SIG-M5 treated with dmso at 0.1 percent for 504 hours (cell line): ENCODE measurements around the gene NDFIP1.

Experiments used
- DNase-seq: peaks from one replicate; lab custom pipeline; 2025; ENCODE audit not compliant: unreplicated experiment; lab: John Stamatoyannopoulos, UW

NDFIP1 gene

DNA sequence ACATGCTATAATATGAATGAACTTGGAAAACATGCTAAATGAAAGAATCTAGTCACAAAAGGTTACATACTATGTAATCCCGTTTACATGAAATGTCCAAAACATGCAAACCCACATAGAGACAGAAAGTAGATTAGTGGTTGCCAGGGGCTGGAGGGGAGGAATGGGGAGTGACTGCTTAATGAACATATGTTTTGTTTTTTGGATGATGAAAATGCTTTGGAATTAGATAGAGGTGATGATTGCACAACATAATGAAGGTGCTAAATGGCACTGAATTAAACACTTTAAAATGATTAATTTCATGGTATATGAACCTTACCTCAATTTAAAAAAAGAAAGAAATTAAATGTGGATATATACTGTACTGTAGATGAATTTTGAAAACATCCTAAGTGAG, 17.6 kb upstream of the NDFIP1 start:
- DNase-seq = no peak

DNA sequence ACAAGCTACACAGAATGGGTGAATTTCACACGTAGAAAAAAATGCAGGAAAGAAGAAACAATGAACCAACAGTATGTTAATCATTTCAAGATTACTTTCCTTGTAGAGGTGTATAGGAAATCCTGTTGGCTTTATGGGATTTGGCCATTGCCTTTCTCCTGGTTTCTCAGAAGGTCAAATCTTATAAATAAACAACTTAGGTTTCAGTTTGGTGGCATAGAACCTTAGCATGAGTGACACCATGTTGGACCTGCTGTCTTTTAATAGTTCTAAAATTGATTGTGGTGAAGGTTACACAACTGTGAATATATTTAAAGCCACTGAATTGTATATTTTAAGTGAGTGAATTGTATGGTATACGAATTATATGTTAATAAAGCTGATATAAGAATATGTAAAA, 16.7 kb upstream of the NDFIP1 start:
- DNase-seq = no peak

DNA sequence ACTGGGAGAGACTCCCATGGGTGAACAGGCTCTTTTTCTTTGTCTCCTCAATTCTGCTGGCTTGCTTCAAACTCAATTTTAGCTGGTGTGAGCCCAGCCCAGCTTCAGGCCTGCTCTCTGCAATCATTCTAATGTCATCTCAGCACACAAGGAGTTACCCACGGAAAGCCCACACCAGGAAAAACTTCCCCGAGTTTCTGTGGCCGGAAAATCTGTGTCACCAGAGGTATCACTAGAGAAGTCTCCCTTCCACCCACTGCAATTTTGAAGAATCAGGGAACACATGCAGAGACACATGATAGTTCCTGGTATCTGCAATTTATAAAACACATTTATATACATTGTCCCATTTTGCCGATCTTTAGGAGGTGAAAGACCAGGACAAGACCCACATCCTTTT, 13.5 kb upstream of the NDFIP1 start:
- no peak for DNase-seq

DNA sequence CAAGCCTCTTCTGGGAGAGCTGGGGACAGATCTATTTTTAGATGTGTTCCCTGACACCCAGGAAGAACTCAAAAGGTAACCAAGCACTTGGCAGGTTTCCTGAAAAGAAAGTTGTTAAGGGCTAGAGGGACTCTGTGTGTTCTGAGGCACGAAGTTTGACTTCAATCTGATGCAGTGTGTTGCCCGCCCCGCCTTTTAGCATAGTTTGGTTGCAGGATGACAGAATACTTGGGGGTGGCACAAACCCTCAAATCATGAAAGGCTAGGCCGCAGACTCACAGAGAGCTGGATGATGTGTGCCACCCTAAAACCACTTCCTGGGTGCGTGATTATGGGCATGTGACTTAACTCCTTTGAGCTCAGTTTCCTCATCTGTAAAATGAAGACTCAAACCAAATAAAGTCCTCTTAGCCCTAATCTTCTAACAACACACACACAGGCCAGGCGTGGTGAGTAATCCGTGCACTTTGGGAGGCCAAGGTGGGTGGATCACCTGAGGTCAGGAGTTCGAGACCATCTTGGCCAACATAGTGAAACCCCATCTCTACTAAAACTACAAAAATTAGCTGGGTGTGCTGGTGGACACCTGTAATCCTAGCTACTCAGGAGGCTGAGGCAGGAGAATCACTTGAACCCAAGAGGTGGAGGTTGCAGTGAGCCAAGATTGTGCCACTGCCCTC, 12.8 kb upstream of the NDFIP1 start:
- no peak for DNase-seq

DNA sequence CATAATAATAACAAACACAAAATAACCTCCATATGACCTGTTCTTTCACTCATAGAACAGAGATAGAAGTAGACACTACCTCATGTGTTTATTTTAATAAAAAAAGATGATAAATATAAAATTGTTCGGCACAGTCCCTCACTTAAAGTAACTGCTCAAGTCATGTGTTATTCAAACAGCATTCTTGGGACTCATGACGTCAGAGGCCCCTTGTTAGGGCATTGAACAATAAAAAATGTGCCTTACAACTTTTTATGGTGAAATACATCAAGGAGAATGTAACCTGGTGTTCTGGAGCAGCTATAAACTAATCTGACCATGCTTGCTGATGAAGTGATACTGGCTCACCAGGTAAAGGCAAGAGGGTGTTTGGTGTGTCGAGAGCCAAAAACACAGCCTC, 12.2 kb upstream of the NDFIP1 start:
- no peak for DNase-seq

DNA sequence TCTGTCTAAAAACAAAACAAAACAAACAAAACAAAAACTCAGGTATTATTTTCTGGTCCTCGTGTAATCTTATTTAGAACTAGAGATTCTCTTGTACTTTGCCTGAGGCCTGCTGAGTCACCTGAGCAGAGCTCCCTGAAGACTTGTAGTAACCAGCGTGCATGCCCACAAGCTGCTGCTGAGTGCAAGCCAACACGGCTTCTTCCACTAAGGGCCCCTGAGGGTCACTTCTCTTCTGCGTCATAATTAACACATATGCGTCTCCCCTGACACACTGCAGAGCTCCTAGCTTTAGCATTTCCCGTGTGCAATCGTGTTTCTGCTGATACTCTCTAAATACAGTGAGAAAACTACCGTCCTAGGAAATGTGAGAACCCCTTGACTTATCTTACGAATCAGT, 10.9 kb upstream of the NDFIP1 start:
- no peak for DNase-seq

DNA sequence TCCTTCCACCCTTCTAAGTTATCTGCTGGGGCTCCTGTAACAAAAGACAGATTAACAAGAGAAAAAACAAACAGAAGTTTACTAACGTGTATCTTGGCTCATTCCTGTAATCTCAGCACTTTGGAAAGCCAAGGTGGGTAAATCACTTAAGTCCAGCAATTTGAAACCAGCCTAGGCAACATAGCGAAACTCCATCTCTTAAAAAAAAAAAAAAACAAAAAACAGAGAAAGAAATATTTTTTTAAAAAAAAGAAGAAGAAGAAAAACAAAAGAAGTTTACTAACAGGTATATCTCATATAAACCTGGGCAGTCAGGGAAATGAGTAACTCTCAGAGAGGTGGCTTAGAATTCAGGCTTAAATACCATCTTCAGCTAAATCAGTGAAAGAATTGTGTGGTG, 10.3 kb upstream of the NDFIP1 start:
- no peak for DNase-seq

DNA sequence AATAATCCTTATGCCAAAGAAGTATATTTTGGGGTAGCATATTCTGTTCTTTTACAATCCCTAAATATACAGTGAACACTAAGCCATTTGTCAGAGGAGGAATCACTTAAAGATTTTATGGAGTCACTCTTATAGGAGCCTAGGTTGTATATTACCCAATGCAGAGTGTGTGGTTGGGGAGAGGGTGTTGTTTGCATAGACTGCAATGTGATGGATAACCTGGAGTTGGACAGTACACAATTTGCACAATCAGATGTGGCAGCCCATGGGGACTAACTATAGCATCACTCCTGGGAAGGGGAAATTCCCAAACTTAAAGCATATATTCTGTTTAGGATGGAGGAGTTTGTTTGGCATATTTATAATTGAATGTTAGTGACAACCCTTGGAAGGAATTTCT, 9.6 kb upstream of the NDFIP1 start:
- no peak for DNase-seq

DNA sequence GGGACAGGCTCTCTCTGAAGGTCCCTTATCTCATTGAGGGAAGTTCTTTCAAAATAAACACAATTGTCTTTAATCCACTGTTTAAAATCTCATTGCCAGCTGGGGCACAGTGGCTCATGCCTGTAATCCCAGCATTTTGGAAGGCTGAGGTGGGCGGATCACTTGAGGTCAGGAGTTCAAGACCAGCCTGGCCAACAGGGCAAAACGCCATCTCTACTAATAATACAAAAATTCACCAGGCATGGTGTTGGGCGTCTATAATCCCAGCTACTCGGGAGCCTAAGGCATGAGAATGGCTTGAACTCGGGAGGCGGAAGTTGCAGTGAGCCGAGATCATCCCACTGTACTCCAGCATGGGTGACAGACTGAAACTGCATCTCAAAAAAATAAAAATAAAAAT, 8.3 kb upstream of the NDFIP1 start:
- no peak for DNase-seq

DNA sequence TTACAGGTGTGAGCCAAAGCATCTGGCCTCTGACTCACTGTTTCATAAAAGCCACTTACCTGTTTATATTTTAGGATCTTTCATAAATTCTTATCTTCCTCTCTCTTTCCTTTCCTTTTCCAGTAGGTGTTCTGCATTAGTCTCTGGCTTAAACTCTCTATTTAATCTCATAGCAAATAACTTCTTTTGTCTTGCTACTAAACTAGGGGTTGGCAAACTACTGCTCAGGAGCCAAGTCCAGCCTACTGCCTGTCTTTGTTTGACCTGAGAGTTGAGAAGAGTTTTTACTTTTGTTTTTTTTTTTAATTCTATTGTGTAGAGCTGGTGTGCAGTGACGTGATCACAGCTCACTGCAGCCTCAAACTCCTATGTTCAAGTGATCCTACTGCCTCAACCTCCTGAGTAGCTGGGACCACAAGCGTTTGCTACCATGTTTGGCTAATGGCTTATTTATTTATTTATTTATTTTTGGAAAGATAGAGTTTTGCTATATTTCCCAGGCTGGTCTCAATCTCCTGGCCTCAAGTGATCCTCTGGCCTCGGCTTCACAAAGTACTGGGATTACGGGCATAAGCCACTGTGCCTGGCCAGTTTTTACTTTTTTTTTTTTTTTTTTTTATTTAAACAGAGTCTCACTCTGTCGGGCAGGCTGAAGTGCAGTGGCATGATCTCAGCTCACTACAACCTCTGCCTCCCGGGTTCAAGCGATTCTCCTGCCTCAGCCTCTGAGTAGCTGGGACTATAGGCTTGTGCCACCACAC, 5.4 kb upstream of the NDFIP1 start:
- DNase-seq = no peak

DNA sequence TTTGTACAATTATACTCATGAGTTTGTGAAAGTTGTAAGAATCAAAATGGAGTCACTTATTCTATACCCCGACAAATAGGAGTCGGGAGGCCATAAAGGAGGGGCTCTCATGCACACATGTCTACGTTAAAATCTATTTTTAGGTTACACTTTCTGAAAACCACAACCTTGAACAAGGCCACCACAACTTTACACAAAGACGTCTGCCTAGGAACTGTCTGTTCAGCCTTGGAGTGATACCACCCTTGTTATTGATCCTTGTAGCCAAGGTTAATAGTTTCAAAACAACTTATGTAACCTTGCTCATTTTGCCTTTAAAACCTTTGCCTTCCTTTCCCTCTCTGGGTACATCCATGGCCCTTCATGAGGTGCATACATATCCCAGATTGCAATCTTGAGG, 4.1 kb upstream of the NDFIP1 start:
- DNase-seq = peak; percentile 10

DNA sequence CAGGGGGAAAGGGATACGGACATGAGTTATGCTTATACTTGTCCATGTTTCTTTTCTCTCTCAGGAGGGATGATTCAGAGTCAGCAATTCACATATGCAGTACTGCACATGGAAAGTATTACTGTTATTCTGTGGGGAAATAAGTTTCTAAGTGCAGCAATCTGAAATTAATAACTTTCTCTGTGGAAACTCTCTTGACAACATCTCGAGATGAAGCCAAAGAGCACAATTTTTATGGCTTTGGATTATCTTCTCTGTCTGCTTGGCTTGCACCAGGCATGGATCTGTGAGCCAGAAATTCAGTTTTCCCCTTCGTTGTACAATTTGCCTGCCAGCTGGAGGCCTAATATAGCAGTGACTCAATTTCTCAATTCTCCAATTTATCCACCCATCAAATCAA, 2.5 kb upstream of the NDFIP1 start:
- no peak for DNase-seq

DNA sequence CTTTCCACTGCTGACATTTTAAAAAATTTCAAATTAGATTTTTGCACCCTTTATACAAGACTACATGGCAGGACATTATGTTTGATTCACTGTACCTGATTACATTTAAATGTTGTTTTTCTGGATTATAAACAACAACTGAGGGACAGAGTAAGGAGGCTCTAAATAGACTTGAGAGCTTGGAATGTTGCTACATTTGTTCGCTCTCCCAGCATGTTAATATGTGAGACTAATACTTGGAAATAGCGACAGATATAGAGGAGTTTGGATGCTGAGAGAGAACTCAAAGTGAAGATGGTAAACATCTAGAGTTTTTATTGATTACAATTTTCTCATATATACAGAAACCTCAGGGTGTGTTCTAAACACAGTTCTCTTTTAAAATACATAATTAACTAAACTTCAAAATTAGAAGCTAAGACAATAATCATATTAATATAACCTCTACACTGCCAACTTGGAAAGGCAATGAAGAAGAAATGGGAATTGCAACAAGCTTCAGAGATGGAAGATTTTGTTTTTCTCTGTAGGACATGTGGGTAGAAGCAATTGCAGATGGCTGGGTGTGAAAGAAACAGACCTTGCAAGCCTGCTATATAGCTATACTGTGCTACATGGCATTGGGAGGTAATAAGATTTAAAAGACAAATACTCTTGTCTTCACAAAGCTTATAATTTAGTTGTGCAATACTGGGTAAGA, 1.4 kb upstream of the NDFIP1 start:
- no peak for DNase-seq

DNA sequence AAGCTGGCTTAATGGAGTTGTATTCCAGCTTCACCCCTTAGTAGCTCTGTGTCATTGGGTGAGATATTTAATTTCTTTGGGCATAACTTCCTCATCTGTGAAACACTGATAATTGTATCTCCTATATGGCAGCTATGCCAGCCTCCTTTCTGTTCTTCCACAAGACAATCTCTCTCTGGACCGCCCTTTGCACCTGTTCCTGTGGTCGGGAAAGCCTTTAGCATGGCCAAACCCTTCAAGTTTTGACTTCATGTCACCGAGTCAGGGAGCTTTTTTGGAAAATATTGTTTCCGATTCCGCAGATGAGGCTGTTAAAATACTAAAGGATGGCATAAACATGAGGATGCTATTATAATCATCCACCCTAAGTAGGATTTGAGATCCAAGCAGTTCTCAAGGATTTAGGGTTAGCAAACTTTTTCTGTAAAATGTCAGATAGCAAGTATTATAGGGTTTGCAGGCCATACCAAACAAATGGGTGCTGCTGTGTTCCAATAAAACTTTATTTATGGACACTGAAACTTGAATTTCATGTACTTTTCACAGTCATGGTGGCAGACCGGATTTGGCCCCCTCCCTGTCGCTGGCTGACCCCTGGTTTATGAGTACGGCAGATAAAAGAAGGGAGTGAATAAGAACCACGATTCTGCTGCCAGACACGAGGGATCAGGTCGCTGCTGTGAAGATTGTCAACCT, 695 bp upstream of the NDFIP1 start:
- no peak for DNase-seq

DNA sequence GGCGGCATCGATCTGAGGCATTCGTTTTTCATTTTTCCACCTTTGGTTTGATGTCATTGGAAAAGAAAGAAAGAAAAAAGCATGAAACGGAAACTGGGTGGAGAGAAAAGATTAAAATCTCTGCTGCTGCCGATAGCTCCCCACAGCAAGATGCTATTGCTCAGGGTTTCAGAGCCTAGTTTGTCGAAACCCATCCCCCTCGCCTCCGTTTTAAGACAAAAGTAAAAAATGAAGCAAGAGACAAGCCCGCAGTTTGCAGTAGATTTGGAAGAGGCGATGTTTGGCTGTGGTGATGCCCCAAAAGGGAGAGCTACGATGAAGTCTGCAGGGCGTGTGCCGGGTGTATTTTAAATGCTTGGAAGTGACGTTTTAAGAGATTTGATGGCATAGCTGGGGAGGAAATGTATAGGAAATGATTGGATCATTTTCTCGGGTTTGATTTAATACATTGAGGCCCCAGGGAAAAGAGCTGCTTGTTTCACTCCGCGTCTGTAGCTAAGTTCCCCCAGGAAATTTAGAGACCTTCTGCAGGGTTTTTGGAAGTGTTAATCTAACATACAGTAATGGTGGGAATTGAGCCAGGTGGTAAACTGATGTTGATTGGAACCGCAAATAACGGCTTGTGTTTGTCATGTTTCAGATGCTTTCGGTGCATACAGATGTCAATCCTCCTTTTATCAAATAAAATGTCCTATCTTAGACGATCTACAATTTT, 909 bp downstream of the NDFIP1 start:
- DNase-seq = peak; percentile 65

DNA sequence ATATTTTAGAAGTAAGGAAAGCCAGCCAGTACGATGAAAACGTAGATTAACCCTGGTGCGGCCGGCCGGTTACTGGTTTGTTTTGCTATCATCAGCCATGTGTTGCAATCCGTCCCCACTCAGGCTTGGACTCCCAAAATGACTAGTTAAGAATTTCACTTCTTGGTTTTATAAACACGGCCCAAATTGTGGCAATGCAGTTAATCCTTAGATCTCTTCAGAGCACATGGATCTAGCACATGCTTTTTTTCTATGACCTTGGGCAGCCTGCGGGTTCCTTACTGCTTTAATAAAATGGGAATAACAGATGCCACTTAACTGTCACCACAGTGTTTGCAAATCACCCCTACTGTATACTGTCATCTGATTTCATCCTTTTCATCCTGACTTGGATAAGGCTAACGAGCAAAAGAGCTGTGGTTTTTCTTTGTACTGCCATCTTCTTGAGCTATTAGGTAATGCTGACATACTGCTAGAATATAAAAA, 1.5 kb downstream of the NDFIP1 start:
- peak; percentile 89 for DNase-seq

DNA sequence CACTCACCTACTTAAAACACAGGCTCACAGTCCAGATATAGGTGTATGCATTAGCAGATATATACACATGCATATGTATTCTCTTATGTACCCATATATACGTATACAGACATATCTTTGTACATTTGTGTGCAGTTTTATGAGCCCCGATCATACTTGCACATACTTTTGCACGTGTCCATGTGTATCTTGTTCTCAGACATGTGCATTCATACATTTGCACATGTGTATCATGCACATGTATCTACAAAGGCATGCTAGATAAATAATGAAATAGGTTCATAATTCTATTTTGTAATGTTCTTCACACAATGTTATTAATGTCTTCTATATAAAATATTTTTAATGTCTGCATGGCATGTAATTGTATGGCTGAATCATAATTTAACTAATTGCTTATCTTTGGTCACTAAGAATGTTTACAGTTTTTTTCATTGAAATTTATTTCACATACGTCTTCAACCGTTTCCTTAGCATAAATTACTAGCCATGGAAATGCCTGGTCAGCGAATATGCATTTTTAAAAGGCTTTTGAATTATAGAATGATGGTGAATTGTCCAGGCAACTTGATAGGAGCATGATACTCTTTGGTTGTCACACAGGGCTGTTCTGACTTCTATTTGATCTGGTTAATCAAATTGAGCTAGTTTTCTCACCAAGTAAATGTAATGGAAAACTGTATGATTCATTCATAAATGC, 2.6 kb downstream of the NDFIP1 start:
- DNase-seq = no peak

DNA sequence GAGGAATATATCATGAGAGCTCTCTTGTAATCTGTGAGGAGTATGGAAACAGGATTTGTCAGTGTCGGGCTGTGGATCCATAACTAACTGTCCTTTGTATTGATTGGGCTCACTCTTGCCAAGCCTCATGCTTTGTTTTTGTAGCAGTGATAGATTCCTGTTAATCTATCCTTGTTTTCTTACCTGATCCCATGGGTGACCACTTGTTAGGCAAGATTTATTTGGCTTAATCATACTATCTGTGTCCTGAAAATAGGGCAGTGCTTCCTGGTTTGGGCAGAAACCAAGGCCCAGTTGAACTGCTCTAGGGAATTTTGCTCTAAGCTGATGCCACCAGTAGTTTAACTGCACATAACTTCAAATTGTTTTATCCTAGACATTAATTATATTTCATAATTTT, 6.1 kb downstream of the NDFIP1 start:
- no peak for DNase-seq

DNA sequence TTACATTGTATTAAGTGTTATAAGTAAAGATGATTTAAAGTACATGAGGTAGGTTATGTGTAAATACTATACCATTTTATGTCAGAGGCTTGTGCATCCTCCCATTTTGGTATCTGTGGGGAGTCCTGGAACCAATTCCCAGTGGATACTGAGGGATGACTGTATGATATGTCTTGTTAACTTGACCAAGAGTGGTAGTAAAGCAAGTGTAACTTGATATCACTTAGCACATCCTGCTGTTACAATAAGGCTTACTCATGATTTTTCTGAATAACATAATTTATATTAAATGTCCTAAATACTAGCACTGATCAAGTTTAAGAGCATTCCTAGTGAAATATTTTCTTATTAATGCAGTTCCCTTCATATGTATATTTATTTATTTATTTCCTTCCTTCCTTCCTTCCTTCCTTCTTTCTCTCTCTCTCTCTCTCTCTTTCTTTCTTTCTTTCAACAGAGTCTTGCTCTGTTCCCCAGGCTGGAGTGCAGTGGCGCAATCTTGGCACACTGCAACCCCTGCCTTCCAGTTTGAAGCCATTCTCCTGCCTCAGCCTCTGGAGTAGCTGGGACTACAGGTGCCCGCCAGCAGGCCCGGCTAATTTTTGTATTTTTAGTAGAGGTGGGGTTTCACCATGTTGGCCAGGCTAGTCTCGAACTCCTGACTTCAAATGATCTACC, 7.5 kb downstream of the NDFIP1 start:
- no peak for DNase-seq
